Activated naive CD4-positive, alpha-beta T cell treated with Interleukin-2 at 50 U/mL for 16 hours (primary cell): ENCODE measurements around the gene ATXN1.

Experiments used
- DNase-seq: peaks from one replicate; pipeline ENCODE4 v3.0.0-alpha.2; 2020

Gene ATXN1

DNA sequence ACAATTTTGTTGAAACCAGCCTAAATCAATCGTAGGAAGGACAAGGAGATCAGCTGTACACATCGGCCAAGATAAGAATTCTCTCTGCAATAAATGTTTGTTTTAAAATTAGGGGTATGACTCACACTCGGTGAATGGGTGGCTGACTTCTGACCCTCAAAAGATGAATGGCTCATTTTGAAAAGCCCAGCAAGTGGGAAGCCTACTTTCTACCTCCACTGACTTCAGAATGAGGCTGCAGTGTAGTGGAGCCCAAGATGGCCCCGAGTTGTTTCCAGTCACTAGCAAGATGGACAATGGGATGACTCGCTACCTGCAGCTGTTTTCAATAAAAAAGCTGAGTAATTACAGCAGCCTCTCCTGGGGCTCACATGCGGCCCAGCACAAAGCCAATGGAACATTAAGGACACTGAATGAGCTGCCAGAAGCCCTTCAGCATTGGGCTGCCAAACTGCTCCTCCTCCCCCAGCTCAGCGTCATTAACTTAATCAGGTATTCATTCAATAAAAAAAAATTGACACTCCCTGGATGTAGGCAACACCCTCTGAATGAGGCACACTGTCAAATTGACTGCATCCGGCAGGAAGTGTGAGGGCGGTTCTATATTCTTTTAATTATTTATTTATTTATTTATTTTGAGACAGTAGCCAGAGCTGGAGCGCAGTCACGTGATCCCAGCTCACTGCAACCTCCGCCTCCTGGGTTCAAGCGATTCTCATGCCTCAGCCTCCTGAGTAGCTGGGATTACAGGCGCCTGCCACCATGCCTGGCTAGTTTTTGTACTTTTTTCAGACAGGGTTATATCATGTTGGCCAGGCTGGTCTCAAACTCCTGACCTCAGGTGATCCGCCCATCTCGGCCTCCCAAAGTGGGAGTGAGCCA is 415.6 kb downstream of the ATXN1 start:
- no peak for DNase-seq

DNA sequence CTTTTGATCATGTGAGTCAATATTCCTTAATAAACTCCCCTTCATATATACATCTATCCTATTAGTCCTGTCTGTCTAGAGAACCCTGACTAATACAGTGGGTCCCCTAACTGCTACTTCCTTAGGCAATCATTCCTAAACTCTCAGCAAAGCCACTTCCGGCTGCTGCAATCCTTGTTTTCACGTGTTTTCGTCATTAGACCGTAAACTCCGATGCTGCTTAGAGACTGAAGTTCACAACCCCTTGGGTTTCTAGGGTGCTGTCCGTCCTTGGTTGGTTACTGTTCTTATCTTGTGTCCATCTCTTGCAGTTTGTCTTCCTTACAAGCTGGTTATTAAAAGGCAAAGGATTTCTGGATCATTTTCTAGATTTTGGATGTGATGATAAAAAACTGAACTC is 416.5 kb downstream of the ATXN1 start:
- DNase-seq = no peak

DNA sequence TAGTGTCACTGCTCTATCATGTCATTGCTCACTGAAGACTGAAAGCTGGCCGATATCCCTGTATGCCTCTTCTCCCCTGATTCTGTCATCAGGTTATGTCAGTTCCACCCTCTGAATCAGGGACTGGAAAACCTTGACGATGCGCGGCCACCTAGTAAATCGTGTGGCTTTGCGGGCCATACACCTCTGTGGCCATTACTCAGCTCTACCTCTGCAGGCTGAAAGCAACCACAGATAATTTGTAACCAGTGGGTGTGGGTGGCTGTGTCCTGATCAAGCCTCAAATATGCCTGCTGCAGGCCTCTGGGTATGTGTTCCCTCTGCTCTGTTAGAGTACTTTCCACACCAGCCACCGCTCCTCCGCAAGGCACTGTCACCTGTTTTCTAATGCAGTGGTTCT is 417.7 kb downstream of the ATXN1 start:
- DNase-seq = no peak

DNA sequence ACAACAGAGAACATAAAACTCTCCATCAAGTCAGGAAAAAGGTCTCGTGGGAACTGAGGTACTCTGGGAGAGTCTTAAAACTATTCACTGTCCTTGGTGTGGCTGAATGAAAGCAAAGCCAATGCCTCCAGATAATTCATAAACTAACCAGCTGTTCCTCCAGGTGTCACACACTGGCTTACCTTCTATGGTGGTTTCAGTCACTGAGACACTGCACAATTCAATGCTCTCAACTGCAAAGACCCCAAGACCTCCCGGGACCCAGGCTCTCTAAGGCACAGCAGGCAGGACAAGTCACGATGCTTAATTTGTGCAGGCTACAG is 422.0 kb downstream of the ATXN1 start:
- DNase-seq = no peak

DNA sequence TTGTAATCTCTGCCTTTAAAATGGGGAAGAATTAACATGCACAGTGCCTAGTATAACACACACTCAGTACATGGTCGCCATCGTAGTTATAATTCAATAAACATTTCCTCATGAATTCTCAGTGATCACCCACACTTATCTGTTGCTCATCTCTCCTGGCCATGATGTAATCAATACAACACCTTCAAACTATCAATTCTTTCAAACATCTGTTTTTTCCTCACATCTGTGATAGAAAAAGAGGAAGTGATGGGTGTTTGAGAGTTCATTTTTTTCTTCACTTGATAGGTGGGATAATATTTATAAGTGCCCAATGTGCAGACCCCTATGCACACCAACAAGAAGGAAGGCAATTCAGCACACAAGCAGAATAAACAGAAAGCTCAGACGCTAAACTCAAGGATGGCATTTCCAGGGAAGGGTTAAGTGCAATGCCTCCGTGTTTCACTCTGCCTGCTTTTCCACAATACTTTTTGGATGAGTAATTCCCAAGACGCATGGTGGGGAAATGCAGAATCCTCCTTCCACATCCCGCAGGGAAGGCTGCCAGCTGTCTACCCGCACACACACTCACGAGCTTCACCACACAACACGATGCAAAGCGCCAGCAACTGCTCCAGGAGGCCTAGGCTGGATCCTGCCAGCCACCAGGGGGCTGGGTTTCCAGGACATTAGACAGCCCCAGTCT is 422.5 kb downstream of the ATXN1 start:
- DNase-seq = no peak

DNA sequence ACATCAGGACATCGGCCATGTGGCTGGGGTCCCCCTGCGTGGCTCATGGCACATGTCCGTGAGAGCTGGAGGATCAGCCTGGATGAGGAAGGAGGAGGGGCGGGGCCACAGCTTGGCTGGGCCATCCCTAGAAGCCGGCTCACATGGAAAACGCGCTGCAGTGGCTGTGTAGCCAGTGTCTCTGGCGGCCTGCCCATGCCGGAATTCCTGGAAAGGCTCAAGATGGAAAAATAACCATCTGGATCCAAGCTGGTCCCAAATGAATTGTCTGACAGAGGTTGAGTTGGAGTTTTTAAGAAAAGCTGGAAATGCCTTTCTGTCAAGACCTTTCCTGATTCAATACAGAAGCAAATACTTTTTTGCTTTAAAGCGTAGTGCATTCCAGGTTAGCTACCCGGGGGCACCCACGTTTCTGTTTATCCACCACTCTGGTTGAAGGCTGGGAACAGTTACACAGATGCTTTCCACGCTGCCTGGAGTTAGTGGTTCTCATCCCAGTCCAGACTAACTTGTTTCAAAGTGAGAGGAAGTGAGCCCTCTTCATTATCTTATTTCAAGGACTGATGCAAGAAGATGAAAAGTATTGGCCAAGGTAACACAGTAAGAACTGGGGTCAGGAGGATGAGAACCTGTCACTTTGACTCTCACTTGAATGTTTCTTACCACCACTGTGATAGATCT is 423.8 kb downstream of the ATXN1 start:
- DNase-seq = no peak

DNA sequence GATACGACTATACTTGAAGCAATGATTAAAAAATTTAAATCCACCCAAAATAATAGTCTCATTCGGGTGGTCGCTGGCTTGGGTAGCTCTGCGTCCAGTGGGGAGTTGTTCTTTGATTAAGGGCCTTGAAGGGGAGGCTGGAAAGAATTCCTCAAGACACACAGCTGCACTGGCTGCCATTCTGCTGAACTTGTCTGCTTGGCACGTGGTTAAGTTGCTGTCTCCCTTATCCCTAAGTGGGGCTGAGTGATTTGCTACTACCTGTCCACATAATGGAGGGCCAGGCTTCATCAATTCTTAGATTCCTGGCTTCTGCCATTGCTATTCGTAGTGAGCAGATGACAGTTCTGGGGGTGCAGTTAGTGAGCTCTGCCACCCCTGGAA is 424.4 kb downstream of the ATXN1 start:
- DNase-seq = no peak

DNA sequence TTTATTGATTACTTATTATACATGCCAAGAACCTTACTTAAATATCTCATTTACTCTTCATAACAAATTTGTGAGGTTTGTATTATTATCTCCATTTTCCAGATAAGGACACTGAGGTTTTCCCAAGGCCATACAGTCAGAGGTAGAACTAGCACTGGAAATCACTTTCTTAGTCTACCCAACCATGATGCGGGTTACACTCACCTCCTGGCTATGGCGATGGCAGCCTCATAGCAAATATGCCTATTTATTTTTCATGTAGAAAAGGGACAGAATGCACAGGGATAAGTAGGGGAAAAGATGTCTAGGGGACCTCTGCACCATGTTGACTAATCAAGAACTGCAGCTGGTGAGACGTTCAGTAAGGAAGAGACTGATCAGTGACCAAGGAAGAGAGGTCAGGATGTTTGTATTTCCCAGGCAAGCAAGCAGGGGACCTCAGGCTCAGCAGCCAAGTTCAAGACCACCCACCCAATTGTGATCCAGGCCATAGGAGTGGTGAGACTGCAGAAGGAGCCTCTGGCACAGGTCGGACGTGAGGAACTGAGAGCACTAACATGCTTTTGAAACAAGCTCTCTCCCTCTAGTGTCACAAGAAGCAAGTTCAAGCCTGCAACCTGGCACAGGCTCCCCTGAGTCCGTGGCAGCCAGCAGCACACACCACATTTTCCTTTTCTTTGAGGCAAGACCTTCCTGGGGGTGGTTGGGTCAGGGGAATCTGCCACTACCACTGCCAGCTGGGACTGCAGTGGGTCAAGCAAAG is 425.0 kb downstream of the ATXN1 start:
- no peak for DNase-seq

DNA sequence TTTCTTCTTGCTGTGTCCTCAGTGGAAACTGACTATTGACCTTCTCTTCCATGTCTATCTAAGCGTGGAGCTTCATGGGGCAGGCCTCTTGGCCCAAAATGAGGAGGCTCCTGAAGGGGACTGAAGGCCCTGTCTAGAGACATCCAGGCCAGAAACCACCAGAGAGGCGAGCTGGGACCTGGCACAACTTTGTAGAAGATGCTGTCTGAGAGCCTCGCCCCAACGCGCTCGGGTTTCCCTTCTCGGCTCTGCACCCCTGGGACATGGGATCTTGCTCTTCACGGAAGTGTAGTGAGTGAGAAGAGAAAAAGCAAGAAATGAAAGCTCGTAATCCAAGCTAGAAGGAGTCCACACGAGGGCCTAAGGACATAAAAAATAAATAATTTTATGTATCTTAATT is 426.1 kb downstream of the ATXN1 start:
- no peak for DNase-seq

DNA sequence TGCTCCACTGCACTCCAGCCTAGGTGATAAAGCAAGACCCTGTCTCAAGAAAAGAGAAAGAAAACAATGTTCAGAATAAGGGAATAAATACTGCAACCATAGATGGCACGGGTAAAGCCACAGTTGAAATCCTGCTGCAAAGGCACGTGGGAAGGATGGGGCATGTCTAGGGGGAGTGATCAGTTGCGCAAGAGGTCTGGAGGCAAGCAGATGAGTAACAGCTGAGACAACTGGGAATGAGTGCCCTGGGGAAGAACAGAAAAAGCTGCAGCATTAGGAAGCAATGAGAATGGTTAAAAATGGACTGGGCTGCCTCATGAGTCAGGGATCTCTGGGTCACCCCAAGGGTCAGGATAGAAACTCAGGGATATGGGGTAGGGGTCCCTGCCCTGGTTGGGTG is 426.6 kb downstream of the ATXN1 start:
- no peak for DNase-seq

DNA sequence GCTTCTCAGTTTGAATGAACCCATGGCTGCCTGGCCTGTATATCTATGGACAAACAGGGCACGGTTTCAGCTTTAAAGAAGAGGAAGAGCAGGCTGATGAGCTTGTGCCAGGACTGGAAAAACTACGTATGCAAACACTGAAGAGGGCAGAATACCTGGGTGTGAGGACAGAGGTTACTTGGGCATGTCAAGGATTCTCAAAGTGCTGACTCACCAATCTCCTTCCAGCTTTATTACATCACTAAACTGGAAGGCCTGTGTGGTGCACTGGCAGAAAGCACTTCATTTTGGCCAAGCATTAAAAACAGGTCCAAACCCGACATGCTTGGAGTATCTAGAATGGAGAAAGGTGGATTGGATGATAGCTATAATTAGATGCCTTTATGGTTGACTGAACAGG is 427.7 kb downstream of the ATXN1 start:
- no peak for DNase-seq

DNA sequence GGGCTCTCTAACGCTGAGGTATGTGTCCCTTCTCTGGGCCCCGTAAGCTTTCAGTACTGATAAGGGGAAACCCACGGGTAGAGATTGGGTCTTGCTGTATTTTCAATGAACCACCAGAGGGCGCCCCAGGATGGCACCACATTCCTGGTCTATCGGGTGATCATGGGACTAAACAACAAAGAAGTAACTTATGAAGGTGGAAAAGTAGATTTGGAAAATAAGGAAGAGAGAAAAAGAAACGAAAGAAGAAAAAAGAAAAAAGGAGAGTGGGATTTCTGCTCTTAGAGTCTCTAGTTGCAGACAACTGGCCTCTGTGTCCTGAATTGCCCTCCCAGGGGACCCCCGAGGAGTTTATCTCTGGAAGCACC is 429.1 kb downstream of the ATXN1 start:
- peak; percentile 84 for DNase-seq

DNA sequence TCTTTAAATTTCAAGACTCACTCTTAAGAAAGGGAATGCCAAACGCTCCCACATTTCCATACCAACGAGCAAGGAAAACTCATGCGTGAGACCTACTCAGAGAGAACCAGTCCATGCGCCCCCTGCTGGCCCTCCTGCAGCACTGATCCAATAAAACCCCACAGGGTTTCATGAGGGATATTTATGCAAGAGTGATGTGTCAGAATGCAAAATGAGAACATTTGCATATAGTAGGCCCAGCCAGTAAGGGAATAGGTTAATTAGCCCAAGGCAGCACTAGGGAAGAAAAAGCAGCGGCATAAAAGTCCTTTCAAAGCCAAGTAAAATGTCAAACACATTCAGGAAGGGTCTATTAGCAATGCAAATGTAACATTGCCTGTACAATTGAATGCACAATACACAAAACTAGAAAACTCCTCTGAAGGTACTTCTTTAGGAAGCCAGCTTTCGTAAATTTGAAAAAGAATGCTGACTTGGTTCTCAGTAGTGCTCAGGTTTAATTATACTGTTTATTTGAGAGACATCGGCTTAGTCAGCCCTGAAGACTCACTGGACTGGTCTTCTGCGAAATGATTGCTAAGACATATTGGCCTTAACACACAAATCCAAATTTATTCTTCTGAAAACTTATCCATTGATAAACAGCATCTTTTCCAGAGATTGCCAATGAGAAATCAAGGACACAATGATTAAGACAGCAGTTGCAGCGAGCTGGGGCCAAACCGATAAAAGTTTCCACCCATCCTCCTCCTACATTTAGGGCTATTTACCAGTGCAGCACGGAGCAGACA is 429.7 kb downstream of the ATXN1 start:
- peak; percentile 66 for DNase-seq

DNA sequence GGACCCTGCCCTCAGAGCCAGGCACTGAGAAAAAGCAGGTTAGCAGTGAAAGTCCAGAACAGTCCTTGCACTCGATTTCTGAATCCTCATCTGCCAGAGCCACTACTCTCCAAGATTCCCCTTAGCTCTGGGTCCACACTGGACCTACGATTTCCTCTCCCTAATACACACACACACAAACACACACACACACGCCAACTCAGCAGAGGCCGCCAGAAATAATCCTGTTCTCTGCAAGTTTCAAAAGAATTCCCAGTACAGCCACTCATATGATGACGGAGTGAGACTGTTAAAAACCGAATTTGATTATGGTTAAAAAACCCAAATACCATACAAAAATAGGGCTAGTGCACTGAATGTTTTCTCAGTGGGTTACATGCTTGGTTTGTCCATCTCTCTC is 432.0 kb downstream of the ATXN1 start:
- no peak for DNase-seq

DNA sequence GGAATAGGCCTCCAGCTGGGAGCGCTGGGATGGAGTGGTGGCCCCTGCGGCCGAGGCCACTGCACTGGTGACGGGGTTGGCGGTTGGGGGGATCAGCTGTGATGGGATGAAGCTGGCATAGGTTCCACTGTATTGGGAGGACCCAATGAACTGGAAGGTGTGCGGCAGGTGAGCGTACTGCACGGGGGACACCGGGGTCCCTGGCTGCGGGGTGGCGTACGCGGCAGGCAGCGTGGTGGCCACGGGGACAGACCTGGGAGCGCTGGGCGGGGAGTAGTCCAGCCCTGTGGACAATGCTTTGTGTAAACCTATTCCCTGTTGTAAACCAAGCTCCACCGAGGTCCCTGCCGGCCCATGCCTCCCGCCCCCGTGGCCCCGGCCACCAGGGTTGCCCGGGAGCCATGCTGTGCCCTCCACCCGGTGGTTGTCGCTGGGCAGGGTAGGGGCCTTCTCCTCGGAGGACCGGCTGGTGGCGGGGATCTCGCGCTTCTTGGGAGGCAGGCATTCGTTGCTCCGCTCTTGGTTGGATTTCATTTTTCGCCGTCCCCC is 433.4 kb downstream of the ATXN1 start:
- DNase-seq = no peak

DNA sequence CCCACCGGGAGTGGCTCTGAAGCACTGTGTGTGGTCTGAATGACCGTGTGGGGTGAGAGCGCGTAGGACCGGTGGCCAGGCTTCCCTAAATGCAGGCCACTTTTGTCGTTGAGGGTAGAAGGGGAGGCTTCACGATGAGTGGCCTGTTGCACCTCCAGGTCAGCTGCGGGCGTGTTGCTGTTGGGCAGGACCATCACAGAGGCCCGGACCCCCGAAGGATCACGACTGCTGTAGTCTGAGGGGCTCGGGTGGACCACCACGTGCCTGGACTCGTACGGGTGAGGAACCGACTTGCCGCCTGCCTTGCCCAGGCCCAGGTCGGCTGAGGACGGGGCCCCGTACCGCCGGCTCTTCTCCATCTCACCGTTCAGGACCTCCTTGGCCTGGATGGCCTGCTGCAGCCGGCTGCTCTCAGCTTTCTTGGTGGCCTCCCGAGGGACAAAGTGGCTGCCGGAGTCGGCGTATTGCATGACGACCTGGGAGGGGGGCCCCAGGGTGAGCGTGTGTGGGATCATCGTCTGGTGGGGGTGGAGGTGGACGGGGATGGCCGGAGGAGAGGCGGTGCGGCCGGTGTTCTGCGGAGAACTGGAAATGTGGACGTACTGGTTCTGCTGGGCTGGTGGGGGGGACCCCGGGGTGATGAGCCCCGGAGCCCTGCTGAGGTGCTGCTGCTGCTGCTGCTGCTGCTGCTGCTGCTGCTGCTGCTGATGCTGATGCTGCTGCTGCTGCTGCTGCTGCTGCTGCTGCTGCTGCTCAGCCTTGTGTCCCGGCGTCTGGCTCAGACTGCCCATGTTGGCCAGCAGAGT is 434.1 kb downstream of the ATXN1 start:
- no peak for DNase-seq

DNA sequence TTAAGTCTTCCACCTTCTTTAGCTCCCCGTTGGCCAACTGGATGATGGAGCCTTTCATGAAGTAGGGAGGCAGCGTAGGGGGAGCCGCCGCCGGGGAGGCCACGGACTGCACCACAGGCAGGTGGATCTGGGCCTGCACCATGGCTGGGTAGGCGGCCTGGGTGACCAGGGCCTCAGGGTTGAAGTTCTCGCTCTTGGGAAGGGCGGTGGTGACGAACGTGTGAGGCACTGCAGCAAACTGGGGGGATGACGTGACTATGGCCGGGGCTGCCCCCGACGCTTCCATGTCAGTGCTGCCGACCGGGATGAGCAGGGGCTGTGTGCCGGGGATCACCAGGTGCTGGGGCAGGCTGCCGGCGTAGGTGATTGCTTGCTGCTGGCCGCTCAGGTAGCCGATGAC is 434.7 kb downstream of the ATXN1 start:
- DNase-seq = no peak

DNA sequence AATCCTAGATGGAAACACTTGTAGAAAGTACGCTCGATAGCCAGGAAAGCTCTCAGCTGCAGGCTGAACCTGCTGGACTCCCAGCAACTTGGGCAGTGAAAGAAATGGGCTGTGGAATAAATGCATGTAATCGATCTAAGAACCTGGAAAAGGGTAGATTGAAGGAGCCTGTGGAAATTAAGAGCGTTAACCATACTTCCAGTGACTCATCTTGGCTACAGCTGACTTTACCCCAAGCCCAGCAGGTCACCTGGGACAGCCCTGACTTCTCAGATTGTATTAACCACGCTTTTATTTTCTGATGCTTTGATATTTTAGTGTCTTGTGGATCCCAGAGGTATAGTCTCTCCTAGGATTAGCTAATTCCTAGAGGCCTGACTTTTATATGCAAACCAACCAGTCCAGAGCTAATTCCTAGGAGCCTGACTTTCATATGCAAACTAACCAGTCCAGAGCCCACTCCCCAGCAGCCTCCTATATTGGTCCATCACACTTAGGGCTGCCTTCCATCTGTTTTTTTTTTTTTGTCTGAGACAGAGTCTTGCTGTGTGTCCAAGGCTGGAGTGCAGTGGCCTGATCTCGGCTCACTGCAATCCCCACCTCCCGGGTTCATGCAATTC is 436.5 kb downstream of the ATXN1 start:
- no peak for DNase-seq

DNA sequence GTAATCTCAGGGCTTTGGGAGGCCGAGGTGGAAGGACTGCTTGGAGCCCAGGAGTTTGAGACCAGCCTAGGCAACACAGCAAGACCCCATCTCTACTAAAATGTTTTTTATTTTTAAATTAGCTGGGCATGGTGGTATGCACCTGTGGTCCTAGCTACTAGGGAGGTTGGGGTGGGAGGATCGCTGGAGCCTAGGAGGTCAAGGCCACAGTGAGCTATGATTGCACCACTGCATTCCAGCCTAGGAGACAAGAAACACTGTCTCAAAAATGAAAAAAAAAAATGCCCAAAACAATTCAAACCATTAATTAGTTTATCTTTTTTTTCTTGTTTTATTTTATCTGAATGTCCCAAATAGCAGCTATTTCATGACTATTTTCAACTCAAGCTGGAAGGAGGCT is 437.1 kb downstream of the ATXN1 start:
- DNase-seq = no peak

DNA sequence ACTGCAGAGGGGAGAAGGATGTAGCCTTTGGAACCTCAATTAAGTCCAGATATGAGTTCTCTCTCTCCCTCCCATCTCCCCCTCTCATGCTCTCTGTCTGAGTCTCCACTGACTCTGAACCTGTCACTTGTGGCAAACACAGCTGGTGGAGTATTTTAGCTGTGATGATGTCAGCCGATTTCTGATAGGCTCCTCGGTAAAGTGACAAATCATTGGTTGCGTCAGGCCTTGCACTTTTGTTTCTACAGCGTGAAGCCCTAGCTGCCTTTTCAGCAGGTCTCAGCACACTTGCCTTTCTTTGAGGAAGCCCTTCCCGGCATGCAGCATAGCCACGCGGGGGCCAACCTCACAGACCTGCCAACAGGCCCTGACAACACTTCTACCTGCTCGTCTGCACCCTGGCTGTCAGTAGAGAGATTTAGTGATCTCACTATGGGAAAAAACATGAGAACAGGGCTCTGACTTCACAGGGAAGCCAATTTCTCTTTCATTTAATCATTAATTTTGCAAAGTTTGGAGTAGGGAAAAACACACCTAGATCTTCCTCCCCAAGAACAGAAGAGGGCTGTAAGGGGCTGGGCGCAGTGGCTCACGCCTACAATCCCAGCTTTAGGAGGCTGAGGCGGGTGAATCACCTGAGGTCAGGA is 438.5 kb downstream of the ATXN1 start:
- DNase-seq = peak; percentile 75
